NK-92 (cell line): ENCODE measurements around the gene MAP3K20.
"Not testable (repeated sequence)": the region's sequence is repeated elsewhere in the genome, so short reads cannot be mapped to it uniquely, and the experiment has no call there.

Experiments
- DNase-seq: peaks from one replicate; lab custom pipeline; 2025; ENCODE audit not compliant: unreplicated experiment; lab: John Stamatoyannopoulos, UW

Gene MAP3K20

DNA sequence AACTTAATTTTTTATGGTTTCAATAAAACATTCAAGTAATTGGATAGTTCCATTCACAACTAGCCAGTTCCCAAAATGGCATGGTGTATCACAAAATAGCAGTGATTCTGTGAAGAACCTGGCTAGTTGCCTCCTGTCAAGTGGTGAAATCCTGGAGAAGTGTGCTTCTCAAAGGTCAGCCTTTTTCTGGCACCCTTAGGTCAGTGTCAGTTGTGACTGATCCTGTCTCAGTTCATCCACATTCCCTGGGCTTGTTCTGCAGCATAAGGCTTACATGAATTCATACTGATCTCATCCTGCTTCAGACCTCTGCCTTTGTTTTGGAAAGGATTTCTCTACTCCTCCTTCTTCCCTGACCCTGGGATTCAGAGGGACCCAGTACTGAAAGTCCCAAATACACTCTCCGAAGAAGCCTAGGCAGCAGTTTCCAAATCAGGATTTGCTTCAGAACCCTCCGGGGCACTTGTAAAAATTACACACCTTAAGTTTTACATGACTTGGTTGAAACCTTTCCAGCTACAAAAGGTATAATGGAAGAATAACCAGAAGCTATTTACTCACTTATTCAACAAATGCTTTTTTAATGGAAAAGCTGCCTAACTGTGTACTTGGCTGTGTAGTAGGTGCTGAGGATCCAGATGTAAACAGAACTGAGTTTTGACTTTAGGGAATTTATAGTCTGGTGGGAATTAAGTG is 11.0 kb downstream of the MAP3K20 start:
- DNase-seq: no peak

GRCh38 chr2:173087214-173087581 is 11.6 kb downstream of the MAP3K20 start:
- DNase-seq: no peak

- no peak for DNase-seq
Measured at GRCh38 chr2:173087793-173088496, 12.3 kb downstream of the MAP3K20 start.

GRCh38 chr2:173090276-173090877 is 14.7 kb downstream of the MAP3K20 start:
- no peak for DNase-seq

GRCh38 chr2:173090973-173091660 is 15.5 kb downstream of the MAP3K20 start:
- no peak for DNase-seq

DNA sequence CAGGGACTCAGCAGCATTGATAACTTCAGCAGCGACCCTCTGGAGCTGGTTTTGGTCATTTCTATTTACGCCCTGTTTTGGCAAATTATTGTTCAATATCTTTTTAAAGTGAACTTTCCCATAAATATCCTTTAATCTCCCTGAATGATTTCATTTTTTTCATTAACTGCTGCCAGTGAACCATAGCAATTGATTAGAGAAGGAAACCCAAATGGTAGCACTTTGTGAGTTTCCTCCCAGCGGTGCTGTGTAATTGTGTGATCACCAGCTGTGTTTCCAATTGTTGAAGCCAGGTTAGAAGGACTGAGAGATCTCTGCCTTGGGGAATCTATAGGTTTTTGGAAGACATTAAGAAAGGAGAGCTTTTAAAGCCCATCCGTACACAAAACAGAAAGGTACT is 16.3 kb downstream of the MAP3K20 start:
- no peak for DNase-seq

DNA sequence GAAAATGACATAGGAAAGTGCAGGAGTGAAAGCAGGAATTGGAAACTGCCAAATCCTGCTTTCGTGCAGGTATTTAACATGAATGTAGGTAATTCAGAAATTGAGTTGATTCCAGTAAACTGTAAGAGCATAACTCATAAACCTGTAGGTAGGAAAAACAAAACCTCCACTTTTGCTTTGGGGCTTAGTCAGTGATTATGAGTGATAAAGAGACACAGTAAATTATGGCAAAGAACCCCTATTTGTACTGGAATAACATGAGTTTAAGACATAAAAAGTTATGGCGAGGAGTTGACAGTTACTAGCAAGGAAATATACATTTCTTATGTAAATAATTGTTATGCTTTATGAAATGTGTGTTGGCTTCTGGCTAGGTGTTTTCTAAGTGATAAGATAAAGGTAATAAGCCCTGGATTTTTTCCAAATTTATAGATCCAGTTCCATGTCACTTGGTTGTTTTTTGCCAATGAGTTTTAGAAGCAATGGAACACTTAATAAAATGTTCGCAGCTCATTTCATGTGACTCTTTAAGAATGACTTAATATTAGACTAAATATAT is 17.3 kb downstream of the MAP3K20 start:
- no peak for DNase-seq

GRCh38 chr2:173093617-173094016 is 18.0 kb downstream of the MAP3K20 start:
- not testable (repeated sequence) for DNase-seq

GRCh38 chr2:173094731-173095130 is 19.1 kb downstream of the MAP3K20 start:
- no peak for DNase-seq

- DNase-seq: no peak
Measured at GRCh38 chr2:173095356-173095755, 19.7 kb downstream of the MAP3K20 start.

- DNase-seq: no peak
Measured at GRCh38 chr2:173099271-173099670, 23.6 kb downstream of the MAP3K20 start.

GRCh38 chr2:173099804-173100203 is 24.2 kb downstream of the MAP3K20 start:
- DNase-seq: no peak

- DNase-seq: no peak
Measured at GRCh38 chr2:173101687-173102086, 26.0 kb downstream of the MAP3K20 start.

DNA sequence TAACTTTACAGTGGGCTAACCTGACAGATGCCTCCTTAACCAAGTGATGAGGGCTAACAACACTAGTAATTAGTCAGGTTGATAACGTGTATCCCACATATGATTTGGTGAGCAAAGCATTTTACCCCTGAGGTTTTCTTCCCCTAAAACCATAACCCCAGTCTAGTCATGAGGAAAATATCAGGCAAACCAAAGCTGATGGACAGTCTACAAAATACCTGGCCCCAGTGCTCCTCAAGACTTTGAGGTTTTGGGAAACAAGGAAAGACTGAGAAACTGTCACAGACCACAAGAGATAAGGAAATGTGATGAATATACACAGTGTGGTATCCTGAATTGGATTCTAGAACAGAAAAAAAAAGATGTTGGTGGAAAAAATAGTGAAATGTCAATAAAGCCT is 28.5 kb downstream of the MAP3K20 start:
- no peak for DNase-seq

DNA sequence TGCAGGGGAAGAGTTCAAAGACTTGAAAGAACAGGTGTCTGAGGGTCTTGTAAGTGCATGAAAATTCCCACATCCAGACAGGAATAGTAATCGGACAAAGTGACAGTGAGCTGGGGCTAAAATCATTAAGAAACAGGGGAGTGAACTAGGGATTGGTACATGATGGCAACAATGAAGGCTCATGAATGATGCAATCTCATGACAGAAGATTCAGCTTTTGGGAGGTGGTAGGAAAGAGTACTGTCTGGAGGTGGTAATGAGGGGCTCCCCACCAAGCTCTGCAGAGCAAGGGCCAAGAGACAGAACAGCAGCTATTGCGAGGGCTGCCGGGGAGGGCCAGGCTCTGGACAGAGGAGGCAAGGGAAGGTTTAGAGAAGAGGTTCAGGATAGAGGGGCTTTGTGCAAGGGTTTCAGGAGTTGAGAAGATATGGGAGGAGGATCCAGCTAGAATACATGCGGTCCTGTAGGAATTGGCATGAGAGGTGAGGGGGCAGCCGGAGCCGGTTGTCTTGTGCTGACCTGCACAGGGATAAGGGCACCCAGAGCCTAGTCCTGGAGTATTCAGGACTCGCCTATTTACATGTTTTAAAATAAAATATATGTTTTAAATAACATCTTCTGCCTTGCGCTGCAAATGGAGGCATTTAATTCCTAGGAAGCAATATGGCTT is 31.4 kb downstream of the MAP3K20 start:
- DNase-seq: no peak

GRCh38 chr2:173107629-173108022 is 32.0 kb downstream of the MAP3K20 start:
- no peak for DNase-seq

DNA sequence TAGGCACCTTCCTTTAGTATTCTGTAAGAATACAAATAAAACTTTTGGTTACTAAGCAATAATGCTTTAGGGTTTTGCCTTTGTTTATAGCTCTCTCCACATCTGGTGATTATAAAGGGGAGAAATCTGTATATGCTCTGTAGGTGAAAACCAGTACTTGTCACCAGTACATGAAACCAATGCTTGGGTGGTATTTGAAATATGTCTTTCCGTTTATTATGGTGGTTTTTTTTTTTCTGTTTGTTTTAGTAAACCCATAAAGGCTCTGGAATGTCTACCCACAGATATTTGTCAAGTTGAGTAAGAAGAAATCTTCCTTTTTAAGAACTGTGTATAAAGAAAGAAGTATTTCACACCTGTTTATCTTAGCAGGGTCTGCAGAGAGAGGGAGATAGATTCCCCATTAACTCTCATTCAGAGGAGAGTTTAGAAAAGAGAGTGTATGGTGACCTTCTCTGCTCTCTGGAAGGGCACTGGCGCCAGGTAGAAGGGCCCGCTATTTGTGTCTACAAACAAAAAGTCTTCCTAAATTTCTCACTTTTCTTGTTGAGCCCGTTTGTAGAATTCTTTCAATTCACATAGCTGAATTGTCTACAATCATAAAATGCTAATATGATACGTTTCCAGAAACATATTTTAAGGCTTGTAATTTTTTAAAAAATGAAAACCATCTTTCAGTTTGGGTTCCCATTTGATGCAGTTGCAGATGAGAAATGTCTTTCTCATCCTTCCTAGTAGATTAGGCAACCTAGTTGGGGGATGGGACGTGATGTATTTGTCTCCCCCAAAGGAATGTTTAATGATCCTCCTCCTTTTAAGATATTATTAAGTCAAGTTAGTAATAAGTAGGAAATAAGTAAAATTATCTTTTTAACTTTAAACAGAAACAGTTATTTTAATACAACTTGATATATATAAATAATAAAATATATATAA is 33.9 kb downstream of the MAP3K20 start:
- no peak for DNase-seq

DNA sequence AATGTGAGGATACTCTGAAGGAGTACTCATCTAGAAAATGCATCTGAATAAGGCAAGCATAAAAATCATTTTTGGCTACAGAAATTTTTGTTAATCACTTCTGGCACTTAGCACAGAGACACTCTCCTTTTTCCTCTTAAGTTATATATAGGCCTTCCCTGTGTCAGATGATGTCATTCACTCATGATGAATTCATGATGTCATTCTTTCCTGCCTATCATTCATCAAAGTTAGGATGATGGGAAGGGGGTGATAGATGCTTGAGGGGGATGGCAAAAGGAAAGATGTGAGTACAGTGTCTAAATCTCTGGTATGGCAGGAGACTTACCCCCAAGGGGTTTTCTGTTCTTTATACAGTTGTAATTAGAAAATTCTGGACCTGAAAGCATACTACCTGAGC is 42.0 kb downstream of the MAP3K20 start:
- no peak for DNase-seq

GRCh38 chr2:173118395-173118794 is 42.7 kb downstream of the MAP3K20 start:
- no peak for DNase-seq
